ENCODE data around the gene ZNF468.
"Not testable (repeated sequence)": the region's sequence is repeated elsewhere in the genome, so short reads cannot be mapped to it uniquely, and the experiment has no call there.

ZNF468 gene

GRCh38 chr19:52857378-52858191 is at the start of gene ZNF468:
Gene ZNF468 (minus strand): TSS chr19:52857619. CDS start chr19:52854272, 3,347 bp downstream.
- DNase-seq (ENCODE audit: low read depth in 1 of 2, low spot score in 1 of 2) = peak; percentile 41 to 57

- not testable (repeated sequence) for DNase-seq (ENCODE audit: low read depth in 1 of 2, low spot score in 1 of 2)
Observed at GRCh38 chr19:52904052-52904780, 46.8 kb upstream of the ZNF468 start.

GRCh38 chr19:52901842-52902241 is 44.4 kb upstream of the ZNF468 start:
- DNase-seq (ENCODE audit: low read depth in 1 of 2, low spot score in 1 of 2) = no peak

DNA sequence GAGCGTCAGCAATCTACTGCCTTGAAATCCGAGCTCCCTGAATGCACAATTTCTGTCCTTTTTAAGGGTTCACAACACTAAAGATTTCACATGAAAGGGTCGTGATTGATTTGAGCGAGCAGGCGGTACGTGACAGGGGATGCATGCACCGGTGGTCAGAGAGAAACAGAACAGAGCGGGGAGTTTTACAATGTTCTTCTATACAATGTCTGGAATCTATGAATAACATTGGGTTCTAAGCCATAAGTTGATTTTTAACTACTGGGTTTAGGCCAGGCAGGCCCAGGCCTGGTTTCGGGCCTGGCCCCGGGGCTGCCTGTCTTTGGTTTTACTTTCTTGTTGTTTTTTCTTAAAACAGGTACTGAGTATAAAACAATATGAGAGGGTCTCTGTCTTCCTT is 41.2 kb upstream of the ZNF468 start:
- not testable (repeated sequence) for DNase-seq (ENCODE audit: low read depth in 1 of 2, low spot score in 1 of 2)

DNA sequence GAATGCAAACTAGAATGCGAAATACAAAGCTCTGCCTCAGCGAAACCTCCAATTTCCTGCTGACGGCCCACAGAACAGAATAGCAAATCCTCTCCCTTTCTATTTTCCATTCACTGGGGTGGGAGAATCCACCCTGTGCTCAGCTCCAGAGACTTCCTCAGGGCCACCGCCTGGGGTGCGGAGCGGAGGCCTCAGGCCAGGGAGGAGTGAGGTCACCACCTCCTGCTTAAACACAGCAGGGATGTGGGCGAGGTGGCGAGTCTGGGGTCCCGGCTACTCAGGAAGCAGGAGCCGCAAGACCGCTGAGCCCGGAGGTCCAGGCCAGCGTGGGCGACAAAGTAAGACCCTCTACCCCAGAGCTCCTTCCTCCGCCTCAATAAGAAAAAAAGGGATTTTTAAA is 40.7 kb upstream of the ZNF468 start:
- no peak for DNase-seq (ENCODE audit: low read depth in 1 of 2, low spot score in 1 of 2)

GRCh38 chr19:52897138-52897935 is 39.9 kb upstream of the ZNF468 start, which contains the start of gene ZNF320:
Gene ZNF320 (minus strand): TSS chr19:52897635. CDS start chr19:52890255, 7,380 bp downstream.
- peak; percentile 80 to 81 for DNase-seq (ENCODE audit: low read depth in 1 of 2, low spot score in 1 of 2)

- DNase-seq (ENCODE audit: low read depth in 1 of 2, low spot score in 1 of 2) = no peak
Observed at GRCh38 chr19:52896431-52897137, 39.2 kb upstream of the ZNF468 start.

GRCh38 chr19:52891336-52891735 is 33.9 kb upstream of the ZNF468 start:
- DNase-seq (ENCODE audit: low read depth in 1 of 2, low spot score in 1 of 2) = no peak

DNA sequence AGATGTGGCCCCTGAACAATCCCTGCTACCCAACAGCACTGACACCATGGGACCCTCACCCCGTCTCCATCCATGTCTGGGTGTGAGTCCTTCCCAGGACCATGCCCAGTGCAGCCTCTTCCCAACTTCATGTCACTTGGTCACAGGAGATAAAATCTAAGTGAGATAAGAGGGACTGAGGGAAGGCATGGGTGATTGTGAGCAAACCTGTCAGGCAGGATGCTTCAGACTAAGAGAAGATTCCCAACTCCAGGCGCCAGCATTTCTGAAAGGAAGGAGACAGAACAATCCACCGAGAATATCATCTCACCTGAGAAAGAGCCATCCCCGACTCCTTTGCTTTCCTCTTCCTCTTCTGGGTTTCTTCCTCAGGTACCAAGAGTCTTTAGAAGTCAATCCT is 32.5 kb upstream of the ZNF468 start:
- DNase-seq (ENCODE audit: low read depth in 1 of 2, low spot score in 1 of 2) = no peak

GRCh38 chr19:52889076-52889475 is 31.7 kb upstream of the ZNF468 start:
- DNase-seq (ENCODE audit: low read depth in 1 of 2, low spot score in 1 of 2) = no peak

- no peak for DNase-seq (ENCODE audit: low read depth in 1 of 2, low spot score in 1 of 2)
Observed at GRCh38 chr19:52880895-52881389, 23.5 kb upstream of the ZNF468 start.

DNA sequence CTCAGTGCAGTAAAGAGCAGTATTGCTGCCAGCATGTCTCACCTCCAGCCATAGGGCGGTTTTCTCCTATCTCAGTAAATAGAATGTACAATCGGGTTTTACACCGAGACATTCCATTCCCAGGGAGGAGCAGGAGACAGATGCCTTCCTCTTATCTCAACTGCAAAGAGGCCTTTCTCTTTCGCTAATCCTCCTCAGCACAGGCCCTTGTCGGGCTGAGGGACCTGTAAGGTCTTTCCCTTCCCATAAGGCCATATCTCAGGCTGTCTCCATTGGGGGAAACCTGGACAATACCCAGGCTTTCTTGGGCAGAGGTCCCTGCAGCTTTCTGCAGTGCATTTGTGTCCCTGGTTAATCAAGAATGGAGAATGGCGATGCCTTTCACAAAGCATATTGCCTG is 15.6 kb upstream of the ZNF468 start:
- DNase-seq (ENCODE audit: low read depth in 1 of 2, low spot score in 1 of 2) = not testable (repeated sequence)

GRCh38 chr19:52871466-52871865 is 14.0 kb upstream of the ZNF468 start:
- DNase-seq (ENCODE audit: low read depth in 1 of 2, low spot score in 1 of 2) = no peak

DNA sequence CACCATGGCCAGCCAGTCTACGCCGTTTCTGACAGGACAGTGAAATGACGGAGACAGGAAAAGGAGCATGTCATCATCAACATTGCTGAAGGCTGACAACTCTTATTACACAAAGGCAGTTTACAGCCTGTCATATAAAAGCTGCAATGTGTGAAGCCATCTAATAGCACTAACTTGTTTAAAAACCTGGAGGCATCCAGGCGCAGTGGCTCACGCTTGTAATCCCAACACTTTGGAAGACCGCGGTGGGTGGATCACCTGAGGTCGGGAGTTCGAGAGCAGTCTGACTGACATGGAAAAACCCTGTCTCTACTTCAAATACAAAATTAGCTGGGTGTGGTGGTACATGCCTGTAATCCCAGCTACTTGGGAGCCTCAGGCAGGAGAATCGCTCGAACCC is 10.6 kb upstream of the ZNF468 start:
- not testable (repeated sequence) for DNase-seq (ENCODE audit: low read depth in 1 of 2, low spot score in 1 of 2)

- not testable (repeated sequence) for DNase-seq (ENCODE audit: low read depth in 1 of 2, low spot score in 1 of 2)
Observed at GRCh38 chr19:52856540-52857377, 660 bp downstream of the ZNF468 start.

DNA sequence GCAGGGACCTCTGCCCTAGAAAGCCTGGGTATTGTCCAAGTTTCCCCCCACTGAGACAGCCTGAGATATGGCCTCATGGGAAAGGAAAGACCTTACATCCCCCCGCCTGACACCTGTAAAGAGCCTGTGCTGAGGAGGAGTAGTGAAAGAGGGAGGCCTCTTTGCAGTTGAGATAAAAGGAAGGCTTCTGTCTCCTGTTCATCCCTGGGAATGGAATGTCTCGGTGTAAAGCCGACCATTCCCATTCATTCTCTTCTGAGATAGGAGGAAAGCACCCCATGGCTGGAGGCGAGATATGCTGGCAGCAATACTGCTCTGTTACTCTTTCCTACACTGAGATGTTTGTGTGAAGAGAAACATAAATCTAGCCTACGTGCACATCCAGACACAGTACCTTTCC is 10.1 kb downstream of the ZNF468 start:
- DNase-seq (ENCODE audit: low read depth in 1 of 2, low spot score in 1 of 2) = not testable (repeated sequence)

DNA sequence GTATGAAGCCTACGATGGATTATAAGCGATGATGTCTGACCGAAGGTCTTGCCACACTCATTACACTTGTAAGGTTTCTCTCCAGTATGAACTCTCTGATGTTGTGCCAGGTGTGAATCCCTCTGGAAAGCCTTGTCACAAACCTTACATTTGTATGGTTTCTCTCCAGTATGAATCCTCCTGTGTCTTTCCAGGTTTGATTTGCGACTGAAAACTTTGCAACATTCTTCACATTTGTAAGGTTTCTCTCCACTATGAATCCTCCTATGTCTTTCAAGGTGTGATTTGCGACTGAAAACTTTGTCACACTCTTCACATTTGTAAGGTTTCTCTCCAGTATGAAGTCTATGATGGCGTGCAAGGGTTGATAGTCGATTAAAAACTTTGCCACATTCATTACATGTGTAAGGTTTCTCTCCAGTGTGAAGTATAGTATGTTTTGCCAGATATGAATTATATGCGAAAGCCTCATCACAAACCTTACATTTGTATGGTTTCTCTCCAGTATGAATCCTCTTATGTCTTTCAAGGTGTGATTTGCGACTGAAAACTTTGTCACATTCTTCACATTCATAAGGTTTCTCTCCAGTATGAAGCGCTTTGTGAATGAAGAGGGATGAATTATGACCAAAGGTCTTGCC is 16.5 kb downstream of the ZNF468 start:
- not testable (repeated sequence) for DNase-seq (ENCODE audit: low read depth in 1 of 2, low spot score in 1 of 2)

- not testable (repeated sequence) for DNase-seq (ENCODE audit: low read depth in 1 of 2, low spot score in 1 of 2)
Observed at GRCh38 chr19:52834289-52834688, 23.1 kb downstream of the ZNF468 start.

DNA sequence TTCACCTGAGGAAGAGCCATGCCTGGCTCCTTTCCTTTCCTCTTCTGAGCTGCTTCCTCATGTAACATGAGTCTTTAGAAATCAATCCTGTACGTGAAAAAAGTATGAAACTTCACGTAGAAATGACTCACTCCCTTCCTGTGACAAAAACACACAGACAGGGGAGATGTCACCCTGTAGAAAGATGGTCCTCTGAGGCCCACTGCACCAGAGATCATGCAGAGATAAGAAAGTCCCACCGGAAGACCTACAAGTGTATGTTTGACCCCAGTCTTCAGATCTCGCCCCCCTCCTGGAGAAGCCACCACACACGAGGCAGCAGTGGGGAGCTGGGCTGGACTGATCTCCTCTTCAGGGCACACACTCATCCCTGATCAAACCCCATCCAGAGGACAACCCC is 23.9 kb downstream of the ZNF468 start:
- not testable (repeated sequence) for DNase-seq (ENCODE audit: low read depth in 1 of 2, low spot score in 1 of 2)

All from stimulated activated CD4-positive, alpha-beta T cell treated with anti-CD3 and anti-CD28 coated beads, Interleukin-15, amount 100 ng/mL, for 1 hour (primary cell).